Cardiac muscle cell (in vitro differentiated cells and primary cell): Measurements from ENCODE around the gene UNC13C. TPM values are rescaled to one million over a fixed set of nuclear protein-coding genes. Genes with fewer than 3 reads are reported as not detected.

ENCODE experiments used
- DNase-seq, 2 donors: peaks; one replicate each; pipeline versions ENCODE4 v3.0.0 to v3.0.0-alpha.2; 2010 to 2017; ENCODE audit warnings: low read depth in 1 of 2, low spot score in 1 of 2
- H3K27ac ChIP-seq: fragments of 200-600 bp; sonication (generic); 2 replicates; pipeline ENCODE4 v1.5.1; 2016
- H3K27me3 ChIP-seq: fragments of 200-600 bp; sonication (generic); 2 replicates; pipeline ENCODE4 v1.6.0; 2016; ENCODE audit warnings: control low read depth
- H3K36me3 ChIP-seq: fragments of 200-600 bp; sonication (generic); 2 replicates; pipeline ENCODE4 v1.5.1; 2016; ENCODE audit warnings: control low read depth
- H3K4me1 ChIP-seq: fragments of 200-600 bp; sonication (generic); 2 replicates; pipeline ENCODE4 v1.8.1; 2017; ENCODE audit warnings: low read depth, mild to moderate bottlenecking, mixed run types
- H3K4me3 ChIP-seq: fragments of 200-600 bp; sonication (generic); 2 replicates; pipeline ENCODE4 v1.5.1; 2016; ENCODE audit warnings: mild to moderate bottlenecking
- H3K9me3 ChIP-seq: fragments of 200-600 bp; sonication (generic); 2 replicates; pipeline ENCODE4 v1.5.1; 2017; ENCODE audit warnings: low read depth, mild to moderate bottlenecking, control low read depth
- CTCF ChIP-seq: IDR thresholded peaks from 2 replicates; pipeline ENCODE4 v1.5.1; 2012; ENCODE audit warnings: low read depth, mild to moderate bottlenecking, low read length
- polyA plus RNA-seq: library from polyadenylated mRNA; unstranded; fragments of >200 nt; fragmentation: Nextera tagmentation; extraction: Ambion mirVana; gene quantifications from 2 replicates; pipeline ENCODE4 v1.2.1, GENCODE V29; 2016
- total RNA-seq: library from RNA; depleted of rRNA; stranded (reverse); fragments of >200 nt; gene quantifications from 2 replicates; pipeline ENCODE4 v1.2.3, GENCODE V29; 2016

UNC13C gene
- total and polyA plus RNA-seq, 2 experiments from 2014 or later = under 0.01 TPM; not detected in 1

DNA sequence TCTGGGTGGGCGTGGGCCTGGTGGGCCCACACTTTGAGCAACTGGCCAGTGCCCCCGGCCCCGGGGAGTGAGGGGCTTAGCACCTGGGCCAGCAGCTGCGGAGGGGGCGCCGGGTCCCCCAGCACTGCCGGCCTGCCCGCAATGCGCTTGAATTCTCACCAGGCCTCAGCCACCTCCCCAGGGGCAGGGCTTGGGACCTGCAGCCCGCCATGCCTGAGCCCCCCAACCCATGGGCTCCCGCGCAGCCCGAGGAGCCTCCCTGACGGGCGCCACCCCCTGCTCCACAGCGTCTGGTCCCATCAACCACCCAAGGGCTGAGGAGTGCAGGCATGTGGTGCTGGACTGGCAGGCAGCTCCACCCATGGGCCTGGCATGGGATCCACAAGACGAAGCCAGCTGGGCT lies 484.3 kb downstream of the UNC13C start:
- Histone ChIP-seq H3K27ac (no peak overlapping the region), H3K4me3 (no peak overlapping the region)
- no peak for TF ChIP-seq CTCF

GRCh38 chr15:54481819-54482218 lies 503.6 kb downstream of the UNC13C start:
- DNase-seq = no peak
- no peak overlapping the region for H3K27ac ChIP-seq
- no peaks in the 10 kb centered on the region for H3K36me3 ChIP-seq
- no peaks in the 10 kb centered on the region for H3K4me1 ChIP-seq
- H3K27me3 ChIP-seq = no peaks in the 10 kb centered on the region
- no peak overlapping the region for H3K4me3 ChIP-seq
- TF ChIP-seq CTCF = no peak
- no peaks in the 10 kb centered on the region for H3K9me3 ChIP-seq

More for the DNA sequence above, 484.3 kb downstream of the UNC13C start:
- no peaks in the 10 kb centered on the region for H3K27me3 ChIP-seq
- no peaks in the 10 kb centered on the region for H3K36me3 ChIP-seq
- no peaks in the 10 kb centered on the region for H3K9me3 ChIP-seq
- no peak for DNase-seq
- no peaks in the 10 kb centered on the region for H3K4me1 ChIP-seq

- Histone ChIP-seq H3K4me3 (no peak overlapping the region), H3K9me3 (no peaks in the 10 kb centered on the region), H3K36me3 (no peaks in the 10 kb centered on the region), H3K4me1 (no peaks in the 10 kb centered on the region), H3K27me3 (no peaks in the 10 kb centered on the region), H3K27ac (no peak overlapping the region)
- DNase-seq = no peak
- TF ChIP-seq CTCF = no peak
These were observed 504.0 kb downstream of the UNC13C start for GRCh38 chr15:54482251-54482650.

GRCh38 chr15:54500330-54500729 lies 522.1 kb downstream of the UNC13C start:
- H3K4me1 ChIP-seq = no peaks in the 10 kb centered on the region
- no peak for TF ChIP-seq CTCF
- H3K27me3 ChIP-seq = no peaks in the 10 kb centered on the region
- no peak overlapping the region for H3K27ac ChIP-seq
- DNase-seq = no peak
- no peaks in the 10 kb centered on the region for H3K9me3 ChIP-seq
- H3K36me3 ChIP-seq = no peaks in the 10 kb centered on the region
- H3K4me3 ChIP-seq = no peak overlapping the region

GRCh38 chr15:54502416-54503075 lies 524.3 kb downstream of the UNC13C start:
- H3K9me3 ChIP-seq = no peaks in the 10 kb centered on the region
- H3K4me3 ChIP-seq = no peak overlapping the region
- H3K27me3 ChIP-seq = no peaks in the 10 kb centered on the region
- H3K27ac ChIP-seq = no peak overlapping the region
- TF ChIP-seq CTCF = no peak
- DNase-seq = no peak
- H3K4me1 ChIP-seq = peaks cover 2% of the 10 kb centered on the region
- H3K36me3 ChIP-seq = no peaks in the 10 kb centered on the region
